Hepatocyte (in vitro differentiated cells): Measurements from ENCODE around the gene NPC1.

ENCODE experiments used
- CTCF ChIP-seq: fragments of 200-600 bp; sonication (generic); IDR thresholded peaks from 2 replicates; pipeline ENCODE4 v1.5.1; 2016; ENCODE audit warnings: antibody characterized with exemption, mild to moderate bottlenecking; ENCODE audit not compliant: poor library complexity
- EZH2 ChIP-seq: fragments of 200-600 bp; sonication (generic); IDR thresholded peaks from 2 replicates; pipeline ENCODE4 v1.6.1; 2016; ENCODE audit warnings: antibody characterized with exemption, mild to moderate bottlenecking, borderline replicate concordance
- EZH2phosphoT487 ChIP-seq: fragments of 200-600 bp; sonication (generic); IDR thresholded peaks from one replicate; pipeline ENCODE4 v1.6.1; 2018; ENCODE audit warnings: antibody characterized with exemption, mild to moderate bottlenecking, low read depth, moderate library complexity; ENCODE audit not compliant: unreplicated experiment, severe bottlenecking

GRCh38 chr18:23551978-23552377, 34.3 kb downstream of the NPC1 start:
- no peak for TF ChIP-seq CTCF
- TF ChIP-seq EZH2, result no peak
- no peak for TF ChIP-seq EZH2phosphoT487
